Suprapubic skin (tissue), 3 donors: ENCODE results near the gene CDH13.

Experiments
- POLR2A ChIP-seq, 2 donors: fragments of 450-650 bp; IDR thresholded peaks; one replicate each; pipeline ENCODE4 v1.6.1; 2017; ENCODE audit warnings: antibody characterized with exemption in 2 of 2, mild to moderate bottlenecking in 2 of 2, moderate library complexity in 2 of 2
- TF ChIP-seq, protein P1 (sequence below), 2 donors: fragments of 200-600 bp in 1 of 2; fragments of 450-650 bp in 1 of 2; sonication (generic) in 1 of 2; IDR thresholded peaks; one replicate each; pipeline ENCODE4 v1.5.1; 2016 to 2019; ENCODE audit warnings: antibody characterized with exemption in 2 of 2, mild to moderate bottlenecking in 1 of 2, moderate library complexity in 1 of 2

- TF ChIP-seq, protein P1, sequence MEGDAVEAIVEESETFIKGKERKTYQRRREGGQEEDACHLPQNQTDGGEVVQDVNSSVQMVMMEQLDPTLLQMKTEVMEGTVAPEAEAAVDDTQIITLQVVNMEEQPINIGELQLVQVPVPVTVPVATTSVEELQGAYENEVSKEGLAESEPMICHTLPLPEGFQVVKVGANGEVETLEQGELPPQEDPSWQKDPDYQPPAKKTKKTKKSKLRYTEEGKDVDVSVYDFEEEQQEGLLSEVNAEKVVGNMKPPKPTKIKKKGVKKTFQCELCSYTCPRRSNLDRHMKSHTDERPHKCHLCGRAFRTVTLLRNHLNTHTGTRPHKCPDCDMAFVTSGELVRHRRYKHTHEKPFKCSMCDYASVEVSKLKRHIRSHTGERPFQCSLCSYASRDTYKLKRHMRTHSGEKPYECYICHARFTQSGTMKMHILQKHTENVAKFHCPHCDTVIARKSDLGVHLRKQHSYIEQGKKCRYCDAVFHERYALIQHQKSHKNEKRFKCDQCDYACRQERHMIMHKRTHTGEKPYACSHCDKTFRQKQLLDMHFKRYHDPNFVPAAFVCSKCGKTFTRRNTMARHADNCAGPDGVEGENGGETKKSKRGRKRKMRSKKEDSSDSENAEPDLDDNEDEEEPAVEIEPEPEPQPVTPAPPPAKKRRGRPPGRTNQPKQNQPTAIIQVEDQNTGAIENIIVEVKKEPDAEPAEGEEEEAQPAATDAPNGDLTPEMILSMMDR (IDR thresholded peaks at IDR 0.05) = no peak
- TF ChIP-seq POLR2A (IDR thresholded peaks at IDR 0.05) = no peak
Measured at GRCh38 chr16:82960918-82961317, 334.1 kb downstream of the CDH13 start.
